DMS 273 treated with DMSO at 0.1 percent for 48 hours (cell line): Measurements from ENCODE around the gene PTOV1.
A peak's percentile ranks its signal among the peaks of the same experiment; 100 is the strongest.
"Not testable (repeated sequence)": the region's sequence is repeated elsewhere in the genome, so short reads cannot be mapped to it uniquely, and the experiment has no call there.

Experiments used
- DNase-seq: peaks from one replicate; lab custom pipeline; 2025; lab: John Stamatoyannopoulos, UW

The PTOV1 gene

DNA sequence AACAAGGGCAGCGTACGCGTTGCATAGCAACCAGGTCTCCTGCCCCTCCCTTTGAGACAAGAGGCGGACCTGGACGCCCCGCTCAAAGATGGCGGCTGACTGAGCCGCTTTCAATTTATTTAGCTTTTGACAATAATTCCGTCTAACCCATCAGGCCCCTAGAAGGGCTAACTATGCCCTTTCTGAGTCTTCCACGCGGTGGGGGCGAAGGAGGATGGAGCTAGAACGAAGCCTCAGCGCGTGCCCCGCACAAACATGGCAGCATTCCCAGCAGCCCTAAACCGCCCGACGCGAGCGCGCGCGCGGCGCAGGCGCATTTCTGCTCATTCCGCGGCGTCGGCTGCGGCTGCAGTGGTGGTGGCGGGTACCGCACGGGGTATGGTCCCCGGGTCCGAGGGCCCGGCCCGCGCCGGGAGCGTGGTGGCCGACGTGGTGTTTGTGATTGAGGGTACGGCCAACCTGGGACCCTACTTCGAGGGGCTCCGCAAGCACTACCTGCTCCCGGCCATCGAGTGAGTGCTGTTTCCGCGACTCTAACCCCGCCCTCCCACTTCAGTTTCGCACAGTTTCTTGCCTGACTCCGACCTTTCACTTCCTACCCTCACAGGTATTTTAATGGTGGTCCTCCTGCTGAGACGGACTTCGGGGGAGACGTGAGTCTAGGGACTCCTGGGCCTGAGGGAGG lies 32.9 kb upstream of the PTOV1 start, which contains the start of gene MED25:
TSS of gene MED25 (plus strand) at position 326 of the 685 bp plus-strand sequence. CDS start at position 379, 53 bp downstream.
- peak; percentile 60 for DNase-seq

DNA sequence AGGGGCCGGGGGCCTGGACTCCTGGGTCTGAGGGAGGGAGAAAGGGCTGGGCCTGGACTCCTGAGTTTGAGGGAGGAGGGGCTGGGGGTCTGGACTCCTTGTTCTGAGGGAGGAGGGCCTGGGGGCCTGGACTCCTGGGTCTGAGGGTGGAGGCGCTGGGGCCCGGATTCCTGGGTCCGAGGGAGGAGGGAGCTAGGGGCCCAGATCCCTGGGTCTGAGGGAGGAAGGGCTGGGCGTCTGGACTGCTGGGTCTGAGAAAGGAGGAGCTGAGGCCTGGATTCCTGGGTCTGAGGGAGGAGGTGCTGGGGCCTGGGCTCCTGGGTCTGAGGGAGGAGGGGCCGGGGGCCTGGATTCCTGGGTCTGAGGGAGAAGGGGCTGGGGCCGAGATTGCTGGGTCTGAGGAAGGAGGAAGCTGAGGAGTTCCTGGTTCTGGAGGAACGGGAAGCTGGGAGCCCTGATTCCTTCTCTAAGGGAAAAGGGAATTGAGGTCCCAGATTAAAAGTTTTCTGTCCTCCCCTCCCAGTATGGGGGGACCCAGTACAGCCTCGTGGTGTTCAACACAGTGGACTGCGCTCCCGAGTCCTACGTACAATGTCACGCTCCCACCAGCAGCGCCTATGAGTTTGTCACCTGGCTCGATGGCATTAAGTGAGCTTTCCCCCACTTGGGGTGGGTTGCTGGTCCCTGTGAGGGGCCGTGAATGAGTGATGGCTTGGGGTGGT lies 32.1 kb upstream of the PTOV1 start:
- no peak for DNase-seq

DNA sequence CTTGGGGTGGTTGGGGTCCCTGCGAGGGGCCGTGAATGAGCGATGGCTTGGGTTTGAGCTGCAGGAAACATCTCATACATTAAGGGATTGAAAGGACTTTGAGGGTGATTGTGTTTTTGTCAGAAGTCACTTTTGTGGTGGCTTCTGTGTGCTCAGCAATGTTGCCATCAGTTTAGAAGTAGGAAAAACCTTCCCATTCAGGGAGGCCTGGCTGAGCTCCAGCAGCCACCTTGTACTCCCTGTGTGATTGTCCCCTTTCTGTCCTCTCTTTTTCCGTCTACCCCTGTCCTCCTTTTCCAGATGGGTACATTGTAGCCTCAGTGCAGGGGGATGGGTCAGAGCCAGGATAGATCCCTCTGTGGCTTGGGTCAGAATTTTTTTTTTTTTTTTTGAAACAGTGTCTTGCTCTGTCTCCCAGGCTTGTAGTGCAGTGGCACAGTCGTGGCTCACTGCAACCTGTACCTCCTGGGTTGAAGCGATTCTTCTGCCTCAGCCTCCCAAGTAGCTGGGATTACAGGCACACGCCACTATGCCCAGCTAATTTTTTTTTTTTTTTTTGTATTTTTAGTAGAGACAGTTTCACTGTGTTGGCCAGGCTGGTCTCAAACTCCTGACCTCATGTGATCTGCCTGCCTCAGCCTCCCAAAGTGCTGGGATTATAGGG lies 31.4 kb upstream of the PTOV1 start:
- not testable (repeated sequence) for DNase-seq

DNA sequence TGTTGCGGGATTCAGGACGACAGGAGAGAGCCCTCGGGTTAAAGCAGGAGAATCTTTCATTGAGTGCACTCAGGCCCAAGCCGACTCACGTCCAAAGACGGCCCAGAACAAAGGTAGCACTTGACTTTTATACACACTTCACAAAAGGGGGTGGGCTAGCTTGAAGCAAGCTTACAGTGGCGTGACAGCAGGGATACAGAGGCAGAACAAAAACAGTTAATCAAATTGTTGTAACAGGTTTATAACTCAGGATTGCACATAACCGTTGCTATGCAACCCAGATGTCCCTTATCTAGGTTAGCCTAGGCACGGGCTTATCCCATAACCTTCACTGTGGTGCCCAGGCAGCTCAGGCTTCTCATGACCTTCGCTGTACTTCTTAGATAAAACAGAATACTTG lies 30.8 kb upstream of the PTOV1 start:
- DNase-seq: peak; percentile 15

DNA sequence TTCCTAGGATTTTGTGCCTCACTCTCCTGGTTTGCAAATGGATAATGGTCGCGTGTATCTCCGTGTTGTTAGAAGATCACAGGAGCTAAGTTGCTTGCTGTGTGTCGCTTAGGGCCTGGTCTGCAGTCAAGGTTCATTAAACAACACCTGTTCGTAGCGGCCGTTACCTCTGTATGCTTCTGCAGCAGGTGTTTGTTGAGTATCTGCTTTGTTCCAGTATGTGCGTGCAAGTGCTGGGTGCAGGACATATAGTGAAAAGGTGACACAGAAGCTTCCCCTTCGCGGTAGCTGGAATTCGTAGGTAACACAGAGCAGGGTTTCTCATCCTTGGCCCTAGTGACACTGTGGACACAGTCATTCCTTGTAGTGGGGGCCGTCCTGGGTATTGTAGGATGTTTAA lies 27.5 kb upstream of the PTOV1 start:
- DNase-seq: no peak

DNA sequence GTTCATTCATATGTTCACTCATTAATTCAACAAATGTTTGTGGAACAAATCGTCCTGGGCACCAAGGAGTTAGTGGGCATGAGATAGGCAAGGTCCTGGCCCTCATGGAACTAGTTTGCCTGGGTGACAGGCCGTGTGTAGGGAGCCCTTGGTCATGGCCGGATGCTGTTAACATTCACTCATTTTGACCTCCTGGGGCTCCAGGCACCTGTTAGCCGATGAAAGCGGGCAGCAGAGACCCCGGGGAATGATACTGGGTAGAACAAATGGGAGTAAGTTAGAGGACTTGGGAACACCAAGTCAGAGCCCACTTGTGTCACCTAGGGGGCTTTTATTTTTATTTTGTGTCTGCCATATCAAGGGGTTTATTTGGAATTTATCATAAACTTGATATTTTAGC lies 26.3 kb upstream of the PTOV1 start:
- DNase-seq: no peak

DNA sequence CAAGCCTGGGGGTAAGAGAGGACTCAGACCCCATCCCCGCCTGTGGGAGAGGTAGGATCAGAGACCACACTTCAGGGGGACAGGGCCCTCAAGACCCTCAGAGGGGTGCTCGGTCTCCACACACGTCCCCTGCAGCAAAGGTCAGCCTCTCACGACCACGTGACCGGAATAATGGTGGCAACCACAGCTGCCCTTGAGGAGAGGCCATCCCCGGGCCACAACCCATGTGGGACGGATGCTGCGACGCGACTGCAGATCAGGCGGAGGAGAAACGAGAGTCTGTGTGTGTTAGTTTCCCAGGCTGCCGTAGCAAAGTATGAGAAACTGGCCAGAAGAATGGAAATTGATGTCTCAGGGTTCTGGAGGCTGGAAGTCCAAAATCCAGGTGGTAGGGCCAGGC lies 23.9 kb upstream of the PTOV1 start:
- DNase-seq: no peak

DNA sequence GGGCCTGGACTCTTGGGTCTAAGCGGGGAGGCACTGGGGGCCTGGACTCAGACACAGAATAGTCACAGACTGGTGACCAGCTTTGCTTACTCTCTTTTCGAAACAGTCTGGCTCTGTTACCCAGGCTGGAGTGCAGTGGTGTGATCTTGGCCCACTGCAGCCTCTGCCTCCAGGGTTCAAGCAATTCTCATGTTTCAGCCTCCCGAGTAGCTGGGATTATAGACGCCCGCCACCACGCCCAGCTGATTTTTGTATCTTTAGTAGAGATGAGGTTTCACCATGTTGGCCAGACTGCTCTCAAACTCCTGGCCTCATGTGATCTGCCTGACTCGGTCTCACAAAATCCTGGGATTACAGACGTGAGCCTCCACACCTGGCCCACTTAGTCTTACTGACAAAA lies 21.8 kb upstream of the PTOV1 start:
- no peak for DNase-seq

DNA sequence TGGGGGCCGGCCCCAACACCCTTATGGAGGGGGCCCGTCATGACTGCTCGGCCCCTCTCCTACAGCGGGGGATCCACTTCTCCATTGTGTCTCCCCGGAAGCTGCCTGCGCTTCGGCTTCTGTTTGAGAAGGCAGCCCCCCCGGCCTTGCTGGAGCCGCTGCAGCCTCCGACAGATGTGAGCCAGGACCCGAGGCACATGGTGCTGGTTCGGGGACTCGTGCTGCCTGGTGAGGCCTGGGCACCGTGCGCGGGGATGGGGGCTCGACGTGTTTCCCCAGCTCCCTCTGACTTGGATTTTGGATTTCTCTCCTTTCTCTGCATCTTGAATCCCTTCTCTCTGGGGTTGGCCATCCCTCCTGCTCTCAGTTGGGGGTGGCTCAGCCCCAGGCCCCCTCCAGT lies 21.2 kb upstream of the PTOV1 start:
- DNase-seq: no peak

DNA sequence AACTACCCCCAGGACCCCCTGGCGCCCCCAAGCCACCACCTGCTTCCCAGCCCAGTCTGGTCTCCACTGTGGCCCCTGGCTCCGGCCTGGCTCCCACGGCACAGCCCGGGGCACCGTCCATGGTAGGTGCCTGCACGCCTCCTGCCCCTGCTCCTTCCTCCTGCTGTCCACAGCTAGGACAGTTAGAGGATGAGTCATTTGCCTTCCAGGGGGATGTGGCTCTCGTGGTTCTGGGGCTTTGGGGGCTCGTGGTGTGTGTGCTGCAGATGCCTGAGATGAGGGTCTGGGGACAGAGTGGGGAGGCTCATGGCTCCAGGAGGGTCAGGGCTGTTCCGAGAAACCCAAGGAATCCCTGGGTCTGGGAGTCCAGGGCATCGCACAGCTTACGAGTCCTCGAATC lies 20.2 kb upstream of the PTOV1 start:
- no peak for DNase-seq

DNA sequence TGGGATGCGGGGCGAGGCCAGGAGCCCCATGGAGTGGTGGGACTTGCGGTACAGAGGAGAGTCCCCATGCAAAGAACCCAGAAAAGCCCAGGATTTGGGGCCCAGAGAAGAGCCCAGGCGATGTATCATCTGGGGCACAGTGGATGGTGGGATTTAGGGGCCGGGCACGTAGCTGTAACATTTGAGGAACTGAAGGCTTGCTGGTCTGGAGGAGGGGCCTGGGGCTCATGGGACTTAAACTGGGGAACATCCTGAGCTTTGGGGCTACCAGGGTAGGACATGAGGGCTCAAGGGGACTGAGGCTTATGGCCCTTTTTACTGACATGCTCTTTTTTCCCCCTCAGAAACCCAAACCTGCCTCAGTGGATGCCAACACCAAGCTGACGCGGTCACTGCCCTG lies 19.4 kb upstream of the PTOV1 start:
- no peak for DNase-seq

DNA sequence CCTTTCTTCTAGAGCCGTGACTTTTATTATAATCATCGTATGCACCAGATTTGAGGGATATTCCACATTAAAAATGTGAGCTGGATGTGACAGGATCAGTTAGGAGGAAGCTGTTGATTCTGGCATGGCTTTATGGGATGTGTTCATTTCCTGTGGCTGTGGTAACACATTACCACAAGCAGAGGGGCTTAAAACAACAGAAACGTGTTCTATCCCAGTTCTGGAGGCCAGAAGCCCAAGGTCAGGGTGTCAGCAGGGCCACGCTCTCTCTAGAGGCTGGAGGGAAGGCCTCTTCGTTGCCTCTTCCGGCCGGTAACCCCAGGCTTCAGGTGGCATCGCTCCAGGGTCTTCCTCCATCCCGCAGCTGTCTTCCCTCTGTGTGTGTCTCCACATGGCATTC lies 18.4 kb upstream of the PTOV1 start:
- DNase-seq: no peak

DNA sequence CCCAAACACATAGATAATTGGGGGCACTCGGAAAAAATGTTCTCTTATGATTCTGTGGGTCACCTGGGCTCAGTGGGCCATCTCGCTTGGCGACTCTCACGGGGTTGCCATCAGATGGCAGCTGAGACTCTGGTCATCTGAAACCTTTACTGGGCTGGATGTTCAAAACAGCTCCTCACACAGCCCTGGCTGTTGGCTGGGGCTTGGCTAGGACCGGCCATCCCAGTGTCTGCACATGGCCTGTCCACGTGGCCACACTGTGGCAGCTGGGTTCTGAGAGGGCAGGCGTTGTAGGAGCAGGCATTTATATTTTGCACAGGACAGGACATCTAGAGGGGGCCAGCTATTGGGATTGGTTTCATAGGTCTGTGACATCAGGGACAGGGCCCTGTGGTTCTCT lies 17.4 kb upstream of the PTOV1 start:
- no peak for DNase-seq

DNA sequence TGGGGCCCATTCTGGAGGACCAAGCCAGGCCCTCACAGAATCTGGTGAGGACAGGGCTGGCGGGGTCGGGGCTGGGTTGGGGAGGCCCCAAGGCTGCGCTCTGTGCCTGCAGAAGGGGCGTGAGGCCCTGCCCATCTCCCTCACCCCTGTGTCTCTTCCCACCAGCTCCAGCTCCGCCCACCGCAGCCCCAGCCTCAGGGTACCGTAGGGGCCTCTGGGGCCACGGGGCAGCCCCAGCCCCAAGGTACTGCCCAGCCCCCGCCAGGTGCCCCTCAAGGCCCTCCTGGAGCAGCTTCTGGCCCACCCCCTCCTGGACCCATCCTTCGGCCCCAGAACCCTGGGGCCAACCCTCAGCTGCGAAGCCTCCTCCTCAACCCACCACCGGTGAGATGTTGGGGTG lies 15.4 kb upstream of the PTOV1 start:
- no peak for DNase-seq

DNA sequence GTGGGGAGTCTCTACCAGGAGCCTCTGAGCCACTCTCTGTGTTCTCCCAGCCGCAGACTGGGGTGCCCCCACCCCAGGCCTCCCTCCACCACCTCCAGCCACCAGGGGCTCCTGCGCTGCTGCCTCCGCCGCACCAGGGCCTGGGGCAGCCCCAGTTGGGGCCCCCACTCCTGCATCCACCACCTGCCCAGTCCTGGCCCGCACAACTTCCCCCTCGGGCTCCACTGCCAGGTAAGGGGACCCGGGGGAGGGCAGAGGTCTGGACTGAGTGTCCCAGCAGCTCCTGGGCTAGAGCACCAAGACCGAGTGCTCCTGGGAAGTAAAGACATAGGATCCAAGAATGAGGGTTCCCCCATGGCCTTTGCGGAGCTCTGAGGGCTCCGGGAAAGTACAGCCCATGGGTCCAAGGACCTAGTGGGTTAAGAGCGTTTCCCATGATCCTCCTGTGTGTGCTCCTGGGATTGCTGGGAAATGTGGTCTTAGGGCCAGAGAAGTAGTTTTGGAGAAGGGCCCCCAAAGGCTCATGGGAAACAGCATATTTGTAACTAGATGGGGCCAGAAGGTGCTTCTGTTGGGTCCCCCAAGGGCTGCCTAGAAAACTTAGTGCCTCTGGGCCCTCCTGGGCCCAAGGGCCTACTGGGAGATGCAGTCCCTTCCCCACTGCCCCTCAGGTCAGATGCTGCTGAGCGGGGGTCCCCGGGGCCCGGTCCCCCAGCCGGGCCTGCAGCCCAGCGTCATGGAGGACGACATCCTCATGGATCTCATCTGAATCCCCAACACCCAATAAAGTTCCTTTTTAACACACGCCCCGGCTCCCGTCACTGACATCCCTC lies 14.6 kb upstream of the PTOV1 start:
- DNase-seq: no peak

DNA sequence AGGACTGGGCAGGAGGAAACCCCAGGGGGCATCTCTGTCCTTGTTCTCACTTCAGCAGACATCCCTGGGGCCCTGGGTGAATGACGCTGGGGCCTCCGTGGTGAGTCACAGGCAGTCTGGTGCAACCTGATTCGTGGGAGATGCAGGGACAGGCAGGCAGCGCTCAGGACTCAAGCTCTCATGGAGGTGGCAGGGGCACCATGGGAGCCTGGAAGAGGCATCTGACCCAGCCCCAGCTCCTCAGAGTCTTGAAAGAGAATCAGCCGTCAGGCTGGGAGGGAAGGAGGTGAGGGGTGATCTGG lies 14.0 kb upstream of the PTOV1 start:
- DNase-seq: no peak

DNA sequence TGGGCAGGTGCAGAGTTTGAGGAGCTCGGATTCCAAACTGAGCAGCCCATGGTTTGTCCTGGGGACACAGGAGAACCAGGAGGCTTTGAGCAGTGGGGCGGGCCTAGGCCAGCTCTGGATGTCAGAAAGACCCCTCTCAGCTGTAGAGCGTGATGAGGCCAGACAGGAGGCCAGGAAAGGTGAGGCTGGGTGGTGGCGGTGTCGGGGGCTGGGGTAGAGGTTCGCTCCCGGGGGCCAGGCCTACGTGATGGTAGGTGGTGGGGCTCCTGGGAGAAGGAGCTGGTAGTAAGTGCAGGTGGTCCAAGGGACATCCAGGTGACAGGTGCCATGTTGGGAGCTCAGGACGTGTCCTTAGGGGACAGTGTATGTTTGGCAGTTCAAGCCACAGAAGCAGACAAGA lies 13.5 kb upstream of the PTOV1 start:
- no peak for DNase-seq

DNA sequence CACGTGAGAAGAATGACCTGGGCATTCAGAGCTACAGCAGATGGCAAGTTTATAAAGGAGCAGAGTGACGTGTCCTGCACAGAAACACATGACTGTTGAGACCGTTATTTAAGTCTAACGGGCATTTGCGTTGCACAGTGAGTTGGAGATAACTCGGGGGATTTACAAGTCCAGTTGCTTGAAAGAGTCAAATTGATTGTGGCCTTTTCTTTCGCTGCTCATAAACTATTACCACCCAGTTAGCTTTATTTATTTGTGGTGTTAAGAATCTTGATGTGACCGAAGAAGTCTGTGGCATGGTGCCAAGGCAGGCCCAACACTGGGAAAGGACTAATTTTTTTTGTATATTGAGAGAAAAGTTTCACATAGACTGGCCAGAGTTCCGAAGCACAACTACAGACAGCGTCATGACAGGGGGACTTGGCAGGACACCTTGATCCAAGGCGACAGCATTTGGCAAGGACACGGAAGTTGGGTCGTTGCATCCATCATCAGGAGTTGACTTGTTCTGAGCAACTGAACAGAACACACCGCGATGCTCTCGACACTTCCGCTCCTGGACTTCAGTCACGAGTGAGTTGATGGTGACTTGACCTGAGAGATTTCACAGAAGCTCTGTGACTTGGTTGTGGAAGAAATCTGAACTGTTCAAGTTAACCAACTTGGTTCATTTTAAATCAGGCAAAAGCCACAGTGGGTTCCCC lies 11.9 kb upstream of the PTOV1 start:
- DNase-seq: no peak

DNA sequence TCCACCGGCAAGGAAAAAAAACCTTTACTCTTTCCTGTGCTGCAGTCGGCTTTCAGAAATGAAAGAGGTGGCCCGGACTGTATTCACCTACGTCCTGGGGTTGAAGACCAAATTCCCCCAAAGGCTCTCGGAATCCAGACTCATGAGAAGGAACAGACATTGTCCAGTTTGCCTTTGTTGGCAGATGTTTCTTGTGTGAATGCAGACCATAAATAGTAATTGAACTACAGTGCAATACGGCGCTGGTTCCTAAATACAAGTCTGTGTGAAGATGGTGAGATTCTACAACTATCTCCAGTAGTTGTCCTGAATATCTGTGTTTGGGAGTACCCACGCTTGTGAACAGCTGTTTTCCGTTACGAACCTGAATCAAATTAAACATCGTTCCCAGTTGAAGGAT lies 11.2 kb upstream of the PTOV1 start:
- no peak for DNase-seq

DNA sequence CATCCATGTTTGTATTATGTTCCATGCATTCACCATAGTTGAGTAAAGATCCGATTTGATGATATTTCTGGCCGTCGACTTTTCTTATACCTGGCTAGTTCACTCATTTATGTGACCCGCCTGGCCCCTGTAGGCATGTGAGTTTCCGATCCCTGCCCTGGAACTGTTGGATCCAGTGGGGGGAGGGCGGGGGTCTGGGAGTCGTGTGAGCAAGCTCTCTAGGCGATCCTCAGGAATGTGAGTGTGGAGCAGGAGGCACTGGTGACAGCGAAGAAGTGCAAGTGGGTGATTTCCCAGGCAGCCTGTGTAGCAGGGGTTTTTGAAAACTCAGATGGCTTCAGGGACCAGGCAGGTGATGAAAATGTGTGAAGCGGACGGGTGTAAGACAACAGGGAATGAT lies 10.6 kb upstream of the PTOV1 start:
- DNase-seq: no peak

DNA sequence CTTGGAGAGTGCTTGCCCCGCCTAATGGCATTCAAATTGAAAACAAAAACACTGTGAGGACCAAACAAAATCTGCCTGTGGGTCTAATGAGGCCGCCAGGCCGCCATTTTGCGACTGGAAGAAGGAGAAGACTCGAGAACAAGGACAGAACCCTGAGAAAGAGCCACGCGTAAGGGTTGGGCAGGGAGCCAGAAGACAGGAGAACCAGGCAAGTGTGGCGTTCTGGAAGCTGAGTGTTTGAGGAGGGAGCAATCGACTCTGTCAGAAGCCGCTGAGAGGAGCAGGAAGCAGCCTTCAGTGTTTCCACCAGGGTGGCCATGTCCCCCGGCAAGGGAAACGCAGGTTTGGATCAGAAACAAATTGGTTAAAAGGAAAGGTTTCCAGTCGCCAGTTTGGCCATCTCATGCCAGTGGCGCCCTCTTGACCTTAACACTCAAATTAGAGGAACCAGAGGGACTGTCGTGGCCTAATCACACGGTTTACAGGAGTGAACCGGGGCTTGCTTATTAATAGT lies 10.2 kb upstream of the PTOV1 start:
- no peak for DNase-seq

DNA sequence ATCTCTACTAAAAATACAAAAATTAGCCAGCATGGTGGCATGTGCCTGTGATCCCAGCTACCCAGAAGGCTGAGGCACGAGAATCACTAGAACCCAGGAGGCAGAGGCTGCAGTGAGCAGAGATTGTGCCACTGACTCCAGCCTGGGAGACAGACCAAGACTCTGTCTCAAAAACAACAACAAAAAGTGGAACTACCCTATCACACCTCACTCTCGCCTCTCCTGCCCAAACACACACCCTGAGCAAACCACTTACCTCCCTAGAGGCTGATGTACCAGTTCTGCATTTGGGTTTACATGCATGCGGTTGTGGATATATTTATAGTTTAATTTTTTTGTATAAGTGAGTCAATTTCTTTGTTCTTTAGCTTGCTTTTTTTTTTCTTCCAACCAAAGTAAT lies 7.7 kb upstream of the PTOV1 start:
- no peak for DNase-seq
